Astrocyte (in vitro differentiated cells and primary cell): ENCODE measurements around the gene SIK3.

Source experiments
- CTCF ChIP-seq: IDR thresholded peaks from 2 replicates; pipeline ENCODE4 v1.5.1; 2011; ENCODE audit warnings: low read depth, mild to moderate bottlenecking, inconsistent platforms, low read length, moderate library complexity; ENCODE audit not compliant: insufficient read depth
- EZH2 ChIP-seq: IDR thresholded peaks from 2 replicates; pipeline ENCODE4 v1.6.1; 2012; ENCODE audit warnings: mild to moderate bottlenecking, low read length, inconsistent platforms; ENCODE audit not compliant: insufficient read depth

GRCh38 chr11:117098269-117099232, at the start of gene SIK3:
- TF ChIP-seq CTCF (no peak), EZH2 (no peak)
